Keratinocyte (primary cell): ENCODE measurements around the gene EIF4G1. TPM values are rescaled to one million over a fixed set of nuclear protein-coding genes. Genes with fewer than 3 reads are reported as not detected.
A peak's percentile ranks its signal among the peaks of the same experiment; 100 is the strongest.

Experiments
- DNase-seq: peaks from one replicate; pipeline ENCODE4 v3.0.0-alpha.2; 2011; ENCODE audit warnings: low read depth, missing footprints, low spot score
- FAIRE-seq: peaks from 2 replicates; lab custom pipeline; 2011; peaks lifted over from hg19 to GRCh38; lab: Jason Lieb, UNC
- H2AFZ ChIP-seq: 2 replicates; pipeline ENCODE4 v1.6.0; 2012; ENCODE audit warnings: low read length, control low read depth, inconsistent platforms; ENCODE audit not compliant: control insufficient read depth
- H3K27ac ChIP-seq: 2 replicates; pipeline ENCODE4 v1.5.1; 2011; ENCODE audit warnings: low read length; ENCODE audit not compliant: control insufficient read depth, insufficient read depth
- H3K27me3 ChIP-seq: 3 replicates; pipeline ENCODE4 v1.6.0; 2011; ENCODE audit warnings: low read length; ENCODE audit not compliant: control insufficient read depth, insufficient read depth; ENCODE audit errors: extremely low read depth
- H3K36me3 ChIP-seq, 2 experiments: 2 replicates in 1 of 2; 3 replicates in 1 of 2; pipeline ENCODE4 v1.5.1; 2011; ENCODE audit warnings: low read length in 2 of 2, mild to moderate bottlenecking in 1 of 2; ENCODE audit not compliant: control insufficient read depth in 2 of 2, insufficient read depth in 2 of 2; ENCODE audit errors: extremely low read depth in 1 of 2
- H3K4me1 ChIP-seq: 3 replicates; pipeline ENCODE4 v1.5.1; 2011; ENCODE audit warnings: low read length; ENCODE audit not compliant: control insufficient read depth, insufficient read depth; ENCODE audit errors: extremely low read depth
- H3K4me2 ChIP-seq: 3 replicates; pipeline ENCODE4 v1.6.0; 2011; ENCODE audit warnings: low read depth, low read length; ENCODE audit not compliant: control insufficient read depth, insufficient read depth; ENCODE audit errors: extremely low read depth
- H3K4me3 ChIP-seq, 3 experiments: fragments of 200-600 bp in 1 of 3; sonication (generic) in 1 of 3; 2 replicates in 2 of 3; 3 replicates in 1 of 3; pipeline ENCODE4 v1.5.1; 2011 to 2016; ENCODE audit warnings: low read length in 3 of 3, mild to moderate bottlenecking in 3 of 3, control low read depth in 2 of 3, inconsistent platforms in 1 of 3, low read depth in 1 of 3, mixed read lengths in 1 of 3, mixed run types in 1 of 3, moderate library complexity in 1 of 3; ENCODE audit not compliant: control insufficient read depth in 2 of 3, insufficient read depth in 2 of 3; ENCODE audit errors: extremely low read depth in 1 of 3
- H3K79me2 ChIP-seq: 2 replicates; pipeline ENCODE4 v1.6.0; 2012; ENCODE audit warnings: low read length; ENCODE audit not compliant: control insufficient read depth, insufficient read depth
- H3K9ac ChIP-seq: 3 replicates; pipeline ENCODE4 v1.6.0; 2011; ENCODE audit warnings: low read length; ENCODE audit not compliant: control insufficient read depth, insufficient read depth; ENCODE audit errors: extremely low read depth
- H3K9me1 ChIP-seq: 3 replicates; pipeline ENCODE4 v1.6.0; 2011; ENCODE audit warnings: low read length; ENCODE audit not compliant: control insufficient read depth, insufficient read depth; ENCODE audit errors: extremely low read depth
- H3K9me3 ChIP-seq: 2 replicates; pipeline ENCODE4 v1.5.1; 2012; ENCODE audit warnings: low read depth, low read length; ENCODE audit not compliant: control insufficient read depth
- H4K20me1 ChIP-seq: 3 replicates; pipeline ENCODE4 v1.6.0; 2011; ENCODE audit warnings: low read length; ENCODE audit not compliant: control insufficient read depth, insufficient read depth; ENCODE audit errors: extremely low read depth
- EZH2 ChIP-seq: IDR thresholded peaks from one replicate; pipeline ENCODE4 v1.6.1; 2012; ENCODE audit warnings: inconsistent platforms, mild to moderate bottlenecking, low read length, moderate library complexity
- dilution Hi-C: fragments of 300-500 bp; cut with MboI; formaldehyde crosslinking; loops from one replicate; pipeline ENCODE4 v1.7.0; 2020; ENCODE audit warnings: low sequenced_read_pairs; ENCODE audit not compliant: extremely low pct_ligation_motif_present
- polyA plus RNA-seq, 5 experiments: library from polyadenylated mRNA; depleted of rRNA in 3 of 5; stranded (reverse) in 3 of 5; stranded (forward) in 1 of 5; unstranded in 1 of 5; fragments of >200 nt; gene quantifications; 1 replicate in 1 of 5; 2 replicates in 3 of 5; 3 replicates in 1 of 5; pipeline versions ENCODE4 v1.2.1 to v1.2.3, GENCODE V29; 2011 to 2012; ENCODE audit warnings: missing spikeins in 2 of 5, low read depth in 1 of 5, low replicate concordance in 1 of 5
- TF ChIP-seq, protein P1 (sequence below), 3 experiments: IDR thresholded peaks in 1 of 3; conservative IDR thresholded peaks in 1 of 3; optimal IDR thresholded peaks in 1 of 3; 2 replicates in 2 of 3; 3 replicates in 1 of 3; pipeline versions ENCODE3 to v1.5.1; 2011; ENCODE audit warnings: low read length in 3 of 3, mild to moderate bottlenecking in 3 of 3, moderate library complexity in 2 of 3, control low read depth in 1 of 3, inconsistent platforms in 1 of 3; ENCODE audit not compliant: insufficient read depth in 2 of 3; ENCODE audit errors: extremely low read depth in 1 of 3

The EIF4G1 gene
- polyA plus RNA-seq, 1 donor (not counting 4 experiments of a cell fraction or from before 2014, with no cell fraction given) = 225 TPM

DNA sequence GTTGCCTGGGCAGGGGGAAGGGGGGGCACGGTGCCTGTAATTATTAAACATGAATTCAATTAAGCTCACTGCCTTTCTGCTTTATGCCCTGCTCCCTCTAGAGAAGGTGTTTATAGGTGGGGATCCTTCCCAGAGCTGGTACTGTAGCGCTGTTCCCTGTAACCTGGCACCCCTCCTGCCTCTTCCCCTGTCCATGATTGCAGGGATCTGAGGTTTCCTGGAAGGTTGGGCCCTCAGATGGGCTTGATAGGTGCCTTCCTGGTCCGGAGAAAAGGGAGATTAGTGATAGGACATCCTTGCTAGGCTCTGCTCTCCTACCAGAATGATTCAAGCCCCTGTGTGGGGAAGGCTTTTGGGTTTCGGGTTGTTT is 20.9 kb downstream of the EIF4G1 start:
- peaks cover 3% of the 10 kb centered on the region for H3K9me1 ChIP-seq
- H4K20me1 ChIP-seq = peaks cover 14% of the 10 kb centered on the region
- FAIRE-seq (no peak), DNase-seq (no peak)
- peaks cover 25% of the 10 kb centered on the region for H3K79me2 ChIP-seq
- peaks cover 34 to 37% of the 10 kb centered on the region in 2 experiments for H3K36me3 ChIP-seq
- H3K9me3 ChIP-seq = no peaks in the 10 kb centered on the region
- dilution Hi-C loops = no loop called here
- H3K4me2 ChIP-seq = peak overlapping the region; percentile 45
- H3K9ac ChIP-seq = peak overlapping the region; percentile 88
- H2AFZ ChIP-seq = no peak overlapping the region
- no peaks in the 10 kb centered on the region for H3K27me3 ChIP-seq
- H3K27ac ChIP-seq = peak overlapping the region; percentile 85
- H3K4me1 ChIP-seq = peaks cover 85% of the 10 kb centered on the region
- TF ChIP-seq, protein P1, sequence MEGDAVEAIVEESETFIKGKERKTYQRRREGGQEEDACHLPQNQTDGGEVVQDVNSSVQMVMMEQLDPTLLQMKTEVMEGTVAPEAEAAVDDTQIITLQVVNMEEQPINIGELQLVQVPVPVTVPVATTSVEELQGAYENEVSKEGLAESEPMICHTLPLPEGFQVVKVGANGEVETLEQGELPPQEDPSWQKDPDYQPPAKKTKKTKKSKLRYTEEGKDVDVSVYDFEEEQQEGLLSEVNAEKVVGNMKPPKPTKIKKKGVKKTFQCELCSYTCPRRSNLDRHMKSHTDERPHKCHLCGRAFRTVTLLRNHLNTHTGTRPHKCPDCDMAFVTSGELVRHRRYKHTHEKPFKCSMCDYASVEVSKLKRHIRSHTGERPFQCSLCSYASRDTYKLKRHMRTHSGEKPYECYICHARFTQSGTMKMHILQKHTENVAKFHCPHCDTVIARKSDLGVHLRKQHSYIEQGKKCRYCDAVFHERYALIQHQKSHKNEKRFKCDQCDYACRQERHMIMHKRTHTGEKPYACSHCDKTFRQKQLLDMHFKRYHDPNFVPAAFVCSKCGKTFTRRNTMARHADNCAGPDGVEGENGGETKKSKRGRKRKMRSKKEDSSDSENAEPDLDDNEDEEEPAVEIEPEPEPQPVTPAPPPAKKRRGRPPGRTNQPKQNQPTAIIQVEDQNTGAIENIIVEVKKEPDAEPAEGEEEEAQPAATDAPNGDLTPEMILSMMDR (optimal IDR thresholded peaks at IDR 0.05 in 1 of 3, IDR thresholded peaks at IDR 0.05 in 1 of 3, conservative IDR thresholded peaks at IDR 0.05 in 1 of 3; ENCODE audit: extremely low read depth in 1 of 3, insufficient read depth in 2 of 3, low read length in 3 of 3) = no peak
- no peak for TF ChIP-seq EZH2
- H3K4me3 ChIP-seq = peak overlapping the region in 1 of 3 experiments; percentile 78

DNA sequence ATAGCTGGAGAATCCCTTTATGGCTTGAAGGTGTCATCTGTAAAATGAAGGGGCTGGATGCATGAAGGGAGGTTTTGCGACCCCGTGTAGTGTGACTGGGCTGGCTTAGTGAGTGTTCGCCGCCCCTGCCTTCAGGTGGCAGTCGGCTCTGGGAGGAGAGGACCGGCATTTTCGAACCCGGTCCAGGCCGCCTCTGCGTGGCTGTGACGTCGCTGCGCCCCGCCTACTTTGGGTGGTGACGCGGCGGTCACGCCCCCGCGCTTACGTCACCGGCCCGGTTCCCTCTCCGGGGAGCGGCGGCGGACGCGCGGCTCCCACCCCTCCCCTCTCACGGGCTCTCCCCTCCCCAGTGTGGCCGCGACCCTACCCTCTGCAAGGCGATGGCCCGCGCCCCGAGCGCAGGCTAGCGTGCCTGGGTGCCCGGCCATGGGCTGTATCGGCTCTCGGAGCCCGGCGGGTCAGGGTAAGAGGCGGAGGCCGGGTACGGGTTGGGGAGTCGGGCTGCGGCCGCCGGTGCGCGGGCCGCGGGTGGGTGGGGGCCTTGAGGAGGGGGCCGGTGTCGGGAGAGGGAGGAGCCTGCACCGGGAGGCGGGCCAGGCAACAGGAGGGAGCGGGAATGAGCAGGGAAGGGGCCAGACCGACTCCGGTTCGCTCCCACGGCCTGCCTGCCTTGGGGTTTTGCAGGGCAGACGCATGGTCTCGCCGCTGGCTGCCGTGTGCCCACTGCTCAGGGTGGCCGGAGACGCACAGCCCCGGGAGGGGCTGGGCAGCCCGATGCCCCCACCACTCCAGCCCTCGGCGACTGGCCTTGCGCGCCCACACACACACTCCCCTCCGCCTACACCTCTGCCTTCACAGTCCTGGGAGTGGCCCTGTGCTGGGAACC is 21.5 kb downstream of the EIF4G1 start:
- Histone ChIP-seq H2AFZ (no peak overlapping the region), H3K9ac (peak overlapping the region; percentile 88), H3K9me3 (no peaks in the 10 kb centered on the region), H3K9me1 (peaks cover 3% of the 10 kb centered on the region), H3K27ac (peak overlapping the region; percentile 85), H4K20me1 (peaks cover 14% of the 10 kb centered on the region), H3K36me3 (peaks cover 32 to 37% of the 10 kb centered on the region in 2 experiments), H3K4me3 (peak overlapping the region; percentile 52 to 78 (median 72)), H3K4me2 (peak overlapping the region; percentile 90), H3K4me1 (peaks cover 89% of the 10 kb centered on the region), H3K27me3 (no peaks in the 10 kb centered on the region), H3K79me2 (peaks cover 28% of the 10 kb centered on the region)
- TF ChIP-seq, protein P1 (optimal IDR thresholded peaks at IDR 0.05 in 1 of 3, IDR thresholded peaks at IDR 0.05 in 1 of 3, conservative IDR thresholded peaks at IDR 0.05 in 1 of 3; ENCODE audit: extremely low read depth in 1 of 3, insufficient read depth in 2 of 3, low read length in 3 of 3) = no peak
- no peak for TF ChIP-seq EZH2
- DNase-seq = no peak
- FAIRE-seq = no peak
- dilution Hi-C loops = no loop called here
